Liver (tissue), 9 donors: ENCODE measurements around the gene MED27. TPM values are rescaled to one million over a fixed set of nuclear protein-coding genes. Genes with fewer than 3 reads are reported as not detected.

Experiments
- DNase-seq: peaks from one replicate; pipeline ENCODE4 v3.0.0-alpha.2; 2017; ENCODE audit warnings: low spot score
- H3K27ac ChIP-seq, 2 donors: one replicate each; pipeline ENCODE4 v1.7.0; 2013; ENCODE audit warnings: inconsistent platforms in 2 of 2, low read length in 2 of 2, control low read depth in 1 of 2, low read depth in 1 of 2, mild to moderate bottlenecking in 1 of 2
- H3K27me3 ChIP-seq, 4 donors: one replicate each; pipeline versions ENCODE4 v1.6.1 to v1.7.0; 2013; ENCODE audit warnings: low read length in 3 of 4, inconsistent platforms in 1 of 4, mild to moderate bottlenecking in 1 of 4, moderate library complexity in 1 of 4; ENCODE audit not compliant: control insufficient read depth in 4 of 4, insufficient read depth in 4 of 4
- H3K36me3 ChIP-seq, 4 donors: one replicate each; pipeline versions ENCODE4 v1.6.1 to v1.7.0; 2013; ENCODE audit warnings: low read length in 3 of 4, mild to moderate bottlenecking in 3 of 4, low read depth in 1 of 4, moderate library complexity in 1 of 4; ENCODE audit not compliant: control insufficient read depth in 4 of 4, insufficient read depth in 3 of 4
- H3K4me1 ChIP-seq, 4 donors: one replicate each; pipeline versions ENCODE4 v1.6.1 to v1.7.0; 2013; ENCODE audit warnings: low read length in 3 of 4, mild to moderate bottlenecking in 3 of 4, moderate library complexity in 1 of 4; ENCODE audit not compliant: control insufficient read depth in 4 of 4, insufficient read depth in 4 of 4
- H3K4me3 ChIP-seq, 3 donors: one replicate each; pipeline versions ENCODE4 v1.6.1 to v1.7.0; 2013; ENCODE audit warnings: low read length in 3 of 3, control low read depth in 1 of 3, low read depth in 1 of 3, mild to moderate bottlenecking in 1 of 3
- H3K9ac ChIP-seq, 2 donors: one replicate each; pipeline ENCODE4 v1.7.0; 2013; ENCODE audit warnings: low read length in 2 of 2, mild to moderate bottlenecking in 2 of 2, moderate library complexity in 2 of 2, control low read depth in 1 of 2, low read depth in 1 of 2
- H3K9me3 ChIP-seq, 4 donors: one replicate each; pipeline versions ENCODE4 v1.6.1 to v1.7.0; 2013; ENCODE audit warnings: low read length in 3 of 4; ENCODE audit not compliant: control insufficient read depth in 4 of 4
- CTCF ChIP-seq: fragments of 150-350 bp; IDR thresholded peaks from 2 replicates; pipeline ENCODE4 v1.5.1; 2017; ENCODE audit warnings: improper control_type of control experiment, low read depth, low read length; ENCODE audit not compliant: missing input control
- EGR1 ChIP-seq, 2 donors: IDR thresholded peaks; 2 replicates each; pipeline ENCODE4 v1.6.1; 2016 to 2018; ENCODE audit warnings: antibody characterized with exemption in 2 of 2, low read depth in 2 of 2
- FOXA1 ChIP-seq: IDR thresholded peaks from 2 replicates; pipeline ENCODE4 v1.6.1; 2016; ENCODE audit warnings: antibody characterized with exemption
- FOXA2 ChIP-seq: IDR thresholded peaks from 2 replicates; pipeline ENCODE4 v1.6.1; 2016; ENCODE audit warnings: antibody characterized with exemption
- GABPA ChIP-seq, 2 donors: IDR thresholded peaks in 1 of 2; conservative IDR thresholded peaks in 1 of 2; 2 replicates each; pipeline ENCODE4 v1.6.1; 2016; ENCODE audit warnings: antibody characterized with exemption in 2 of 2, mild to moderate bottlenecking in 1 of 2, moderate library complexity in 1 of 2
- HNF4A ChIP-seq, 2 donors: conservative IDR thresholded peaks; 2 replicates each; pipeline ENCODE4 v1.6.1; 2016; ENCODE audit warnings: antibody characterized with exemption in 2 of 2, mild to moderate bottlenecking in 2 of 2
- HNF4G ChIP-seq: IDR thresholded peaks from 2 replicates; pipeline ENCODE4 v1.6.1; 2016; ENCODE audit warnings: antibody characterized with exemption
- JUND ChIP-seq, 2 donors: IDR thresholded peaks; 2 replicates each; pipeline ENCODE4 v1.6.1; 2016; ENCODE audit warnings: antibody characterized with exemption in 2 of 2
- NR2F2 ChIP-seq: IDR thresholded peaks from 2 replicates; pipeline ENCODE4 v1.6.1; 2016; ENCODE audit warnings: antibody characterized with exemption
- RAD21 ChIP-seq, 2 donors: IDR thresholded peaks; 2 replicates each; pipeline ENCODE4 v1.6.1; 2016; ENCODE audit warnings: antibody characterized with exemption in 2 of 2, mild to moderate bottlenecking in 2 of 2
- REST ChIP-seq: IDR thresholded peaks from 2 replicates; pipeline ENCODE4 v1.6.1; 2016; ENCODE audit warnings: antibody characterized with exemption, mild to moderate bottlenecking
- RXRA ChIP-seq, 2 donors: IDR thresholded peaks; 2 replicates each; pipeline ENCODE4 v1.6.1; 2017 to 2018; ENCODE audit warnings: antibody characterized with exemption in 2 of 2, mild to moderate bottlenecking in 1 of 2
- SP1 ChIP-seq: IDR thresholded peaks from 2 replicates; pipeline ENCODE4 v1.6.1; 2018; ENCODE audit warnings: antibody characterized with exemption, mild to moderate bottlenecking
- TAF1 ChIP-seq: conservative IDR thresholded peaks from 2 replicates; pipeline ENCODE4 v1.6.1; 2016; ENCODE audit warnings: antibody characterized with exemption, mild to moderate bottlenecking
- YY1 ChIP-seq: IDR thresholded peaks from 2 replicates; pipeline ENCODE4 v1.6.1; 2016; ENCODE audit warnings: antibody characterized with exemption, mild to moderate bottlenecking
- WGBS: extraction: QIAGEN DNeasy Blood & Tissue Kit; methylation state at CpG from one replicate; pipeline ENCODE4 v1.1.7; 2013; 5-methylcytosine and 5-hydroxymethylcytosine counted together
- polyA plus RNA-seq, 2 donors: library from polyadenylated mRNA; stranded (reverse) in 1 of 2; unstranded in 1 of 2; fragments of 200-250 nt in 1 of 2; fragments of >200 nt in 1 of 2; fragmentation: Nextera tagmentation in 1 of 2; extraction: Ambion mirVana in 1 of 2; gene quantifications; one replicate each; pipeline versions ENCODE4 v1.2.1 to v1.2.3, GENCODE V29; 2013 to 2015
- total RNA-seq, 2 donors: library from RNA; depleted of rRNA; stranded (reverse); fragments of >200 nt; gene quantifications; one replicate each; pipeline ENCODE4 v1.2.3, GENCODE V29; 2014
- TF ChIP-seq, protein P1 (sequence below): IDR thresholded peaks from 2 replicates; pipeline ENCODE4 v1.6.1; 2016; ENCODE audit warnings: antibody characterized with exemption
- TF ChIP-seq, protein P2 (sequence below): IDR thresholded peaks from 2 replicates; pipeline ENCODE4 v1.6.1; 2016; ENCODE audit warnings: antibody characterized with exemption
- TF ChIP-seq, protein P3 (sequence below): IDR thresholded peaks from 2 replicates; pipeline ENCODE4 v1.6.1; 2016; ENCODE audit warnings: antibody characterized with exemption
- donor health status: healthy.
- donor health status: healthy.
- donor health status: healthy.
- donor health status: healthy.
- donor health status: healthy.

The MED27 gene
- total and polyA plus RNA-seq, 4 donors = 4.6 to 7.9 (median 5.5) TPM

DNA sequence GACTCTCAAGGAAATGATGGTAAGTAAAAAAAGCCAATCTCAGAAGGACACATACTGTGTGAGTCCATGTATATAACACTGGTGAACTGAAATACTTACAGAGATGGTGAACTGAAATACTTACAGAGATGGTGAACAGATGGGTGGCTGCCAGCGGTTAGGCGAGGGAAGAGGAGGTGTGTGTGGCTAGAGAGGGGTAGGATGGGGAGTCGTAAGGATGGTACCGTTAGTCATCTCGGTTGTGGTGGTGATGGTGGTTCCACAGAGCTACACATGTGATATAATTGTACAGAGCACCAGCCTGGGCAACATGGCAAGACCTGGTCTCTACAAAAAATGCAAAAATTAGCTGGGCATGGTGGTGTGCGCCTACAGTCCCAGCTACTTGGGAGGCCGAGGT is 226.2 kb downstream of the MED27 start:
- Histone ChIP-seq H3K27me3 (no peaks in the 10 kb centered on the region), H3K9me3 (no peaks in the 10 kb centered on the region), H3K27ac (no peak overlapping the region), H3K4me3 (no peak overlapping the region), H3K4me1 (no peaks in the 10 kb centered on the region), H3K36me3 (no peaks in the 10 kb centered on the region), H3K9ac (no peak overlapping the region)
- WGBS = 82% methylated on average over 7 of the region's 7 CpGs
- no peak for DNase-seq
- no peak for TF ChIP-seq NR2F2
- no peak for TF ChIP-seq SP1
- TF ChIP-seq, protein P1, sequence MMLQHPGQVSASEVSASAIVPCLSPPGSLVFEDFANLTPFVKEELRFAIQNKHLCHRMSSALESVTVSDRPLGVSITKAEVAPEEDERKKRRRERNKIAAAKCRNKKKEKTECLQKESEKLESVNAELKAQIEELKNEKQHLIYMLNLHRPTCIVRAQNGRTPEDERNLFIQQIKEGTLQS = no peak
- no peak for TF ChIP-seq HNF4A (conservative IDR thresholded peaks at IDR 0.05)
- no peak for TF ChIP-seq TAF1
- no peak for TF ChIP-seq HNF4G
- TF ChIP-seq YY1 = no peak
- TF ChIP-seq JUND (IDR thresholded peaks at IDR 0.05) = no peak
- no peak for TF ChIP-seq EGR1 (IDR thresholded peaks at IDR 0.05; ENCODE audit: low read depth in 2 of 2)
- TF ChIP-seq REST = no peak

- Histone ChIP-seq H3K27me3 (no peaks in the 10 kb centered on the region), H3K27ac (no peak overlapping the region), H3K9me3 (no peaks in the 10 kb centered on the region), H3K9ac (no peak overlapping the region), H3K36me3 (no peaks in the 10 kb centered on the region), H3K4me3 (no peak overlapping the region), H3K4me1 (no peaks in the 10 kb centered on the region)
- TF ChIP-seq RXRA (IDR thresholded peaks at IDR 0.05) = no peak
- TF ChIP-seq NR2F2 = no peak
- no peak for TF ChIP-seq FOXA1
- TF ChIP-seq EGR1 (IDR thresholded peaks at IDR 0.05; ENCODE audit: low read depth in 2 of 2) = no peak
- TF ChIP-seq HNF4A (conservative IDR thresholded peaks at IDR 0.05) = no peak
- no peak for TF ChIP-seq CTCF
- no peak for TF ChIP-seq JUND (IDR thresholded peaks at IDR 0.05)
- TF ChIP-seq FOXA2 = no peak
- TF ChIP-seq HNF4G = no peak
- TF ChIP-seq REST = no peak
- no peak for TF ChIP-seq RAD21 (IDR thresholded peaks at IDR 0.05)
- no peak for TF ChIP-seq SP1
- TF ChIP-seq, protein P2, sequence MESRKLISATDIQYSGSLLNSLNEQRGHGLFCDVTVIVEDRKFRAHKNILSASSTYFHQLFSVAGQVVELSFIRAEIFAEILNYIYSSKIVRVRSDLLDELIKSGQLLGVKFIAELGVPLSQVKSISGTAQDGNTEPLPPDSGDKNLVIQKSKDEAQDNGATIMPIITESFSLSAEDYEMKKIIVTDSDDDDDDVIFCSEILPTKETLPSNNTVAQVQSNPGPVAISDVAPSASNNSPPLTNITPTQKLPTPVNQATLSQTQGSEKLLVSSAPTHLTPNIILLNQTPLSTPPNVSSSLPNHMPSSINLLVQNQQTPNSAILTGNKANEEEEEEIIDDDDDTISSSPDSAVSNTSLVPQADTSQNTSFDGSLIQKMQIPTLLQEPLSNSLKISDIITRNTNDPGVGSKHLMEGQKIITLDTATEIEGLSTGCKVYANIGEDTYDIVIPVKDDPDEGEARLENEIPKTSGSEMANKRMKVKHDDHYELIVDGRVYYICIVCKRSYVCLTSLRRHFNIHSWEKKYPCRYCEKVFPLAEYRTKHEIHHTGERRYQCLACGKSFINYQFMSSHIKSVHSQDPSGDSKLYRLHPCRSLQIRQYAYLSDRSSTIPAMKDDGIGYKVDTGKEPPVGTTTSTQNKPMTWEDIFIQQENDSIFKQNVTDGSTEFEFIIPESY = no peak
- TF ChIP-seq, protein P3, sequence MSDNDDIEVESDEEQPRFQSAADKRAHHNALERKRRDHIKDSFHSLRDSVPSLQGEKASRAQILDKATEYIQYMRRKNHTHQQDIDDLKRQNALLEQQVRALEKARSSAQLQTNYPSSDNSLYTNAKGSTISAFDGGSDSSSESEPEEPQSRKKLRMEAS = no peak
- TF ChIP-seq YY1 = no peak
- no peak for TF ChIP-seq GABPA (IDR thresholded peaks at IDR 0.05 in 1 of 2, conservative IDR thresholded peaks at IDR 0.05 in 1 of 2)
- TF ChIP-seq, protein P1 = no peak
- no peak for TF ChIP-seq TAF1
- DNase-seq = no peak
- WGBS = 58% methylated on average over 7 of the region's 7 CpGs
Observed at GRCh38 chr9:131851414-131851813, 228.3 kb downstream of the MED27 start.
